Measurements from ENCODE around the gene HOXA6. TPM values are rescaled to one million over a fixed set of nuclear protein-coding genes. Genes with fewer than 3 reads are reported as not detected.

The HOXA6 gene
- total and polyA plus RNA-seq, 2 of the 4 experiments (the other 2 are of a cell fraction) = 1.4 to 1.8 TPM

DNA sequence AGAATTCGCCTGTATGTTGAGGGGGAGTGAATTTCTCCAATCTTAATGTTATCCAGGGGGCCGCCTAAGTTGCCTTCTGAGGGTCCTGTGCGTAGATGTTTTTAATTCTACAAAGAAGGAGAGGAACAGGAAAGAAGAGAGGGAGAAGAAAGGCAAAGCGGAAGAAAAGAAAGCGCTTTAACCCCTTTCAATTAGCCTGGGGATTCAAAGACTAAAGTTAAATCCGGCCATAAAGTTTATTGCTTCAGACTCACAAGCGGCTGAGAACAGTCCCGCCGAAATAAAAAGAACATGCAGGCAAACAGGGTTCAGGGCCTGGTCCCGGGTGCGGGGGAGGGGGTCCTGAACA is 8.6 kb downstream of the HOXA6 start:
- CTCF ChIA-PET = no interaction called here
- Histone ChIP-seq H3K9me1 (ENCODE audit: insufficient read depth, low read length) (peaks cover under 1% of the 10 kb centered on the region; the same call in 1 of the 2 replicates), H3K27me3 (ENCODE audit: control insufficient read depth, insufficient read depth, low read length) (no peaks in the 10 kb centered on the region), H2BK15ac (ENCODE audit: low read depth, low read length) (peak overlapping the region; percentile 52; the same call in 2 of the 3 replicates), H3K79me1 (ENCODE audit: low read depth in 1 of 2, low read length in 2 of 2) (peaks cover under 1 to 33% of the 10 kb centered on the region in 2 experiments; a peak in 2 of 4 replicates), H4K91ac (ENCODE audit: insufficient read depth, low read depth, low read length) (peak overlapping the region; percentile 68), H3K4me2 (ENCODE audit: low read depth, low read length) (peak overlapping the region; percentile 94), H3K4me1 (ENCODE audit: control insufficient read depth, insufficient read depth, low read length) (peaks cover 15% of the 10 kb centered on the region), H4K5ac (ENCODE audit: low read depth, low read length) (peak overlapping the region; percentile 71), H3K4ac (ENCODE audit: low read depth, low read length) (peak overlapping the region; percentile 55), H4K8ac (ENCODE audit: low read depth in 2 of 2, low read length in 2 of 2) (peak overlapping the region; percentile 50 to 67; a peak in 3 of 4 replicates), H3K9ac (ENCODE audit: low read depth, low read length) (peak overlapping the region; percentile 89), H2BK5ac (ENCODE audit: low read depth, low read length, poor library complexity, severe bottlenecking) (peak overlapping the region; percentile 35), H3K9me3 (ENCODE audit: control insufficient read depth, insufficient read depth, low read length) (no peaks in the 10 kb centered on the region), H3K27ac (ENCODE audit: insufficient read depth, low read length) (peak overlapping the region; percentile 94), H3K18ac (ENCODE audit: low read depth, low read length) (peak overlapping the region; percentile 89), H2AK5ac (ENCODE audit: low read depth, low read length) (no peak overlapping the region), H3K4me3 (ENCODE audit: insufficient read depth, low read depth, low read length) (peak overlapping the region; percentile 30), H3K56ac (ENCODE audit: extremely low read depth, insufficient read depth, low read length) (peak overlapping the region; percentile 79; the same call in 1 of the 2 replicates), H2BK20ac (ENCODE audit: low read depth, low read length) (peak overlapping the region; percentile 69), H3K23ac (ENCODE audit: low read depth, low read length) (peak overlapping the region; percentile 85), H2BK120ac (ENCODE audit: low read depth, low read length) (peak overlapping the region; percentile 75), H2AFZ (replicated peaks; ENCODE audit: low read length, poor library complexity) (peak overlapping the region; percentile 87), H4K20me1 (ENCODE audit: insufficient read depth, low read length) (no peaks in the 10 kb centered on the region), H3K36me3 (ENCODE audit: control insufficient read depth, insufficient read depth, low read length) (peaks cover 9% of the 10 kb centered on the region), H3K14ac (replicated peaks; ENCODE audit: low read depth, low read length) (peak overlapping the region; percentile 78), H2AK9ac (replicated peaks; ENCODE audit: low read depth, low read length, poor library complexity) (peak overlapping the region; percentile 63)
- in situ Hi-C loops (cut with MboI; ENCODE audit: low sequenced_read_pairs) (no loop called here), intact Hi-C loops (cut with micrococcal nuclease) (no loop called here), dilution Hi-C loops (cut with HindIII; ENCODE audit: low sequenced_read_pairs, unreplicated experiment) (no loop called here)
- DNase-seq (no peak), ATAC-seq (ENCODE audit: low read depth) (no peak)
- no TSS peak for BruUV-seq (replicated peaks)
- WGBS, 2 experiments (ENCODE audit: extremely low coverage in 2 of 2, insufficient read length in 1 of 2) = 0% methylated on average over 4 of the region's 11 CpGs; no CpG with 5 or more reads in 1 of the 2 experiments
- POLR2A ChIA-PET (ENCODE audit: unreplicated experiment) = no interaction called here
- TF ChIP-seq RAD21 (IDR thresholded peaks at IDR 0.05; ENCODE audit: low read length) = no peak
- no peak for TF ChIP-seq MXI1 (IDR thresholded peaks at IDR 0.05; ENCODE audit: borderline replicate concordance, low read depth, low read length)
- no peak for TF ChIP-seq MAFK (IDR thresholded peaks at IDR 0.05; ENCODE audit: low read depth, low read length)
- no peak for TF ChIP-seq CHD1 (IDR thresholded peaks at IDR 0.05; ENCODE audit: low read depth, low read length)
- TF ChIP-seq, protein P1, sequence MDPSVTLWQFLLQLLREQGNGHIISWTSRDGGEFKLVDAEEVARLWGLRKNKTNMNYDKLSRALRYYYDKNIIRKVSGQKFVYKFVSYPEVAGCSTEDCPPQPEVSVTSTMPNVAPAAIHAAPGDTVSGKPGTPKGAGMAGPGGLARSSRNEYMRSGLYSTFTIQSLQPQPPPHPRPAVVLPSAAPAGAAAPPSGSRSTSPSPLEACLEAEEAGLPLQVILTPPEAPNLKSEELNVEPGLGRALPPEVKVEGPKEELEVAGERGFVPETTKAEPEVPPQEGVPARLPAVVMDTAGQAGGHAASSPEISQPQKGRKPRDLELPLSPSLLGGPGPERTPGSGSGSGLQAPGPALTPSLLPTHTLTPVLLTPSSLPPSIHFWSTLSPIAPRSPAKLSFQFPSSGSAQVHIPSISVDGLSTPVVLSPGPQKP (IDR thresholded peaks at IDR 0.05; ENCODE audit: borderline replicate concordance, low read depth, low read length) = no peak
- TF ChIP-seq MAZ (IDR thresholded peaks at IDR 0.05; ENCODE audit: borderline replicate concordance, low read depth, low read length) = no peak
- no peak for TF ChIP-seq BHLHE40 (IDR thresholded peaks at IDR 0.05; ENCODE audit: low read depth, low read length)
- TF ChIP-seq CEBPB (IDR thresholded peaks at IDR 0.05; ENCODE audit: low read depth, low read length) = no peak
- no peak for TF ChIP-seq NFE2L2 (IDR thresholded peaks at IDR 0.05; ENCODE audit: low read depth, low read length)
- no peak for TF ChIP-seq FOS (IDR thresholded peaks at IDR 0.05; ENCODE audit: low read depth, low read length)
